Endothelial cell of umbilical vein (primary cell): Measurements from ENCODE around the gene FOXRED2. TPM values are rescaled to one million over a fixed set of nuclear protein-coding genes. Genes with fewer than 3 reads are reported as not detected.

ENCODE experiments used
- BruUV-seq: library from RNA; stranded (reverse); fragments of 400-500 nt; replicated peaks from 2 replicates; lab custom pipeline; 2021; lab: Mats Ljungman, UMichigan
- CTCF ChIA-PET: fragments of 300-600, 350-600 bp; sonication (Branson Sonifier 250); formaldehyde crosslinking; loops from one replicate; lab custom pipeline; 2021; ENCODE audit warnings: antibody characterized with exemption, inconsistent platforms; lab: Charles Lee
- POLR2A ChIA-PET: fragments of 300-600, 350-600 bp; sonication (Branson Sonifier 250); formaldehyde crosslinking; loops from one replicate; lab custom pipeline; 2021; ENCODE audit warnings: antibody characterized with exemption, inconsistent platforms; lab: Charles Lee
- DNase-seq: peaks from one replicate; pipeline ENCODE4 v3.0.0-alpha.2; 2011; ENCODE audit warnings: low read depth, low spot score
- FAIRE-seq: peaks from 2 replicates; lab custom pipeline; 2011; peaks lifted over from hg19 to GRCh38; lab: Jason Lieb, UNC
- H2AFZ ChIP-seq: 2 replicates; pipeline ENCODE4 v1.6.0; 2012; ENCODE audit warnings: low read depth, low read length, control low read depth, inconsistent platforms
- H3K27ac ChIP-seq: 2 replicates; pipeline ENCODE4 v1.5.1; 2011; ENCODE audit warnings: low read depth, mild to moderate bottlenecking, control low read depth, low read length, moderate library complexity; ENCODE audit not compliant: insufficient read depth
- H3K27me3 ChIP-seq, 2 experiments: 2 replicates each; pipeline versions ENCODE4 v1.6.0 to v1.6.1; 2011; ENCODE audit warnings: low read length in 2 of 2, mixed read lengths in 1 of 2; ENCODE audit not compliant: control insufficient read depth in 2 of 2, insufficient read depth in 2 of 2
- H3K36me3 ChIP-seq, 2 experiments: 2 replicates in 1 of 2; 3 replicates in 1 of 2; pipeline ENCODE4 v1.5.1; 2011; ENCODE audit warnings: low read length in 2 of 2, mild to moderate bottlenecking in 1 of 2, moderate library complexity in 1 of 2; ENCODE audit not compliant: control insufficient read depth in 2 of 2, insufficient read depth in 2 of 2; ENCODE audit errors: extremely low read depth in 1 of 2
- H3K4me1 ChIP-seq: 3 replicates; pipeline ENCODE4 v1.5.1; 2011; ENCODE audit warnings: mild to moderate bottlenecking, low read length; ENCODE audit not compliant: control insufficient read depth, insufficient read depth; ENCODE audit errors: extremely low read depth
- H3K4me2 ChIP-seq: 2 replicates; pipeline ENCODE4 v1.6.1; 2011; ENCODE audit warnings: low read length, control low read depth, mixed read lengths; ENCODE audit not compliant: insufficient read depth
- H3K4me3 ChIP-seq, 3 experiments: fragments of 200-600 bp in 1 of 3; sonication (generic), shearing (Covaris generic) in 1 of 3; replicated peaks in 1 of 3; 2 replicates each; pipeline ENCODE4 v1.5.1; 2011 to 2016; ENCODE audit warnings: control low read depth in 3 of 3, low read length in 3 of 3, mild to moderate bottlenecking in 2 of 3, inconsistent platforms in 1 of 3, low read depth in 1 of 3, moderate library complexity in 1 of 3; ENCODE audit not compliant: insufficient read depth in 1 of 3
- H3K79me2 ChIP-seq: 2 replicates; pipeline ENCODE4 v1.6.0; 2012; ENCODE audit warnings: low read length, inconsistent platforms; ENCODE audit not compliant: control insufficient read depth, insufficient read depth
- H3K9ac ChIP-seq: replicated peaks from 2 replicates; pipeline ENCODE3; 2011; ENCODE audit warnings: low read length, control low read depth; ENCODE audit not compliant: insufficient read depth; ENCODE audit errors: extremely low read depth
- H3K9me1 ChIP-seq: replicated peaks from 3 replicates; pipeline ENCODE4 v1.6.0; 2011; ENCODE audit warnings: mild to moderate bottlenecking, low read length; ENCODE audit not compliant: control insufficient read depth, insufficient read depth; ENCODE audit errors: extremely low read depth
- H3K9me3 ChIP-seq: replicated peaks from 2 replicates; pipeline ENCODE4 v1.5.1; 2012; ENCODE audit warnings: low read length, inconsistent platforms; ENCODE audit not compliant: control insufficient read depth, insufficient read depth
- H4K20me1 ChIP-seq: replicated peaks from 2 replicates; pipeline ENCODE3; 2011; ENCODE audit warnings: mild to moderate bottlenecking, low read length; ENCODE audit not compliant: control insufficient read depth, insufficient read depth; ENCODE audit errors: extremely low read depth
- EZH2 ChIP-seq: IDR thresholded peaks from 2 replicates; pipeline ENCODE4 v1.6.1; 2012; ENCODE audit warnings: borderline replicate concordance, low read depth, mild to moderate bottlenecking, moderate library complexity, low read length, inconsistent platforms; ENCODE audit not compliant: severe bottlenecking
- FOS ChIP-seq: IDR thresholded peaks from 2 replicates; pipeline ENCODE4 v1.6.1; 2011; ENCODE audit warnings: mild to moderate bottlenecking, low read length, moderate library complexity, borderline replicate concordance; ENCODE audit not compliant: insufficient read depth
- GATA2 ChIP-seq: IDR thresholded peaks from 2 replicates; pipeline ENCODE4 v1.7.0; 2011; ENCODE audit warnings: low read depth, mild to moderate bottlenecking, moderate library complexity, mixed read lengths, low read length; ENCODE audit not compliant: insufficient read length, insufficient read depth
- JUN ChIP-seq: IDR thresholded peaks from 2 replicates; pipeline ENCODE4 v1.6.1; 2011; ENCODE audit warnings: borderline replicate concordance, low read depth; ENCODE audit not compliant: insufficient read length, insufficient read depth
- MYC ChIP-seq: IDR thresholded peaks from one replicate; pipeline ENCODE4 v1.6.1; 2011; ENCODE audit warnings: mild to moderate bottlenecking, low read depth, low read length
- POLR2A ChIP-seq: IDR thresholded peaks from 2 replicates; pipeline ENCODE4 v1.6.1; 2012; ENCODE audit warnings: low read depth, mild to moderate bottlenecking, control low read depth, low read length
- POLR2AphosphoS5 ChIP-seq: IDR thresholded peaks from 2 replicates; pipeline ENCODE4 v1.6.1; 2012; ENCODE audit warnings: low read depth, mild to moderate bottlenecking, control low read depth, low read length, moderate library complexity; ENCODE audit not compliant: insufficient read depth
- dilution Hi-C: fragments of 300-500 bp; cut with MboI; formaldehyde crosslinking; loops from one replicate; pipeline ENCODE4 v1.15.0; 2019; ENCODE audit warnings: low sequenced_read_pairs; ENCODE audit not compliant: extremely low pct_ligation_motif_present
- intact Hi-C: fragments of 100-400 bp; cut with micrococcal nuclease; formaldehyde crosslinking; loops from one replicate; pipeline ENCODE4 v1.10.0; 2022
- polyA plus RNA-seq, 4 experiments: library from polyadenylated mRNA; depleted of rRNA in 3 of 4; stranded (reverse) in 3 of 4; unstranded in 1 of 4; fragments of >200 nt; gene quantifications; 2 replicates each; pipeline versions ENCODE4 v1.2.1 to v1.2.3, GENCODE V29; 2011 to 2012; ENCODE audit warnings: missing spikeins in 1 of 4
- total RNA-seq: library from RNA; stranded (reverse); gene quantifications from 2 replicates; pipeline ENCODE4 v1.2.3, GENCODE V29; 2021
- TF ChIP-seq, protein P1 (sequence below), 2 donors: IDR thresholded peaks; 1 replicate in 1 of 2; 2 replicates in 1 of 2; pipeline ENCODE4 v1.5.1; 2011; ENCODE audit warnings: low read length in 2 of 2, mild to moderate bottlenecking in 2 of 2, moderate library complexity in 2 of 2, control low read depth in 1 of 2, inconsistent platforms in 1 of 2, low read depth in 1 of 2; ENCODE audit not compliant: insufficient read depth in 1 of 2; ENCODE audit errors: extremely low read depth in 1 of 2
- TF ChIP-seq, protein P2 (sequence below): IDR thresholded peaks from 2 replicates; pipeline ENCODE4 v1.6.1; 2011; ENCODE audit not compliant: insufficient read depth, insufficient read length

FOXRED2 gene
- total and polyA plus RNA-seq, 2 donors (not counting 3 experiments of a cell fraction or from before 2014, with no cell fraction given) = 8.4 to 20.4 TPM

DNA sequence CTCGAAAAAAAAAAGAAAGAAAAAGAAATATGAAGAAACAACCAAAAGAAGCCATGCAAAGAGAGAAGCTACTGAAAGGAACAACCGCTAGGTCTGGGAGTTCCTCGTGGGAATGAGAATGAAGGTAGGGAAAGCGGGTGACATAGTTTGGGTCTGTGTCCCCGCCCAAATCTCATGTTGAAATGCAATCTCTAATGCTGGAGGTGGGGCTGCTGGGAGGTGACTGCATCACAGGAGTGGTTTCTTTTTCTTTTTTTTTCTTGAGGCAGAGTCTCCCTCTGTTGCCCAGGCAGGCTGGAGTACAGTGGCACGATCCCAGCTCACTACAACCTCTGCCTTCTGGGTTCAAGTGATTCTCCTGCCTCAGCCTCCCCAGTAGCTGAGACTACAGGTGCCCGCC, 15.7 kb downstream of the FOXRED2 start:
- DNase-seq = no peak
- H3K4me3 ChIP-seq = no peak overlapping the region
- peaks cover 0 to 4% of the 10 kb centered on the region in 2 experiments for H3K36me3 ChIP-seq
- no peak overlapping the region for H3K4me2 ChIP-seq
- H4K20me1 ChIP-seq = no peaks in the 10 kb centered on the region
- H3K27ac ChIP-seq = no peak overlapping the region
- H3K79me2 ChIP-seq = no peaks in the 10 kb centered on the region
- no peak overlapping the region for H3K9ac ChIP-seq
- H3K9me3 ChIP-seq = no peaks in the 10 kb centered on the region
- dilution Hi-C loops (no loop called here), intact Hi-C loops (no loop called here)
- CTCF ChIA-PET = no interaction called here
- no peak for FAIRE-seq
- BruUV-seq = no TSS peak
- POLR2A ChIA-PET = interaction anchor here (1.2 kb wide), 1 partner anchor 10 kb away, joined by 3 read pairs; the partner anchor contains the start of gene TXN2
- H3K4me1 ChIP-seq = no peaks in the 10 kb centered on the region
- H2AFZ ChIP-seq = no peak overlapping the region
- H3K27me3 ChIP-seq = no peaks in the 10 kb centered on the region
- TF ChIP-seq FOS = no peak
- no peak for TF ChIP-seq JUN
- TF ChIP-seq POLR2AphosphoS5 = no peak
- TF ChIP-seq POLR2A = no peak
- TF ChIP-seq, protein P1, sequence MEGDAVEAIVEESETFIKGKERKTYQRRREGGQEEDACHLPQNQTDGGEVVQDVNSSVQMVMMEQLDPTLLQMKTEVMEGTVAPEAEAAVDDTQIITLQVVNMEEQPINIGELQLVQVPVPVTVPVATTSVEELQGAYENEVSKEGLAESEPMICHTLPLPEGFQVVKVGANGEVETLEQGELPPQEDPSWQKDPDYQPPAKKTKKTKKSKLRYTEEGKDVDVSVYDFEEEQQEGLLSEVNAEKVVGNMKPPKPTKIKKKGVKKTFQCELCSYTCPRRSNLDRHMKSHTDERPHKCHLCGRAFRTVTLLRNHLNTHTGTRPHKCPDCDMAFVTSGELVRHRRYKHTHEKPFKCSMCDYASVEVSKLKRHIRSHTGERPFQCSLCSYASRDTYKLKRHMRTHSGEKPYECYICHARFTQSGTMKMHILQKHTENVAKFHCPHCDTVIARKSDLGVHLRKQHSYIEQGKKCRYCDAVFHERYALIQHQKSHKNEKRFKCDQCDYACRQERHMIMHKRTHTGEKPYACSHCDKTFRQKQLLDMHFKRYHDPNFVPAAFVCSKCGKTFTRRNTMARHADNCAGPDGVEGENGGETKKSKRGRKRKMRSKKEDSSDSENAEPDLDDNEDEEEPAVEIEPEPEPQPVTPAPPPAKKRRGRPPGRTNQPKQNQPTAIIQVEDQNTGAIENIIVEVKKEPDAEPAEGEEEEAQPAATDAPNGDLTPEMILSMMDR (IDR thresholded peaks at IDR 0.05; ENCODE audit: extremely low read depth in 1 of 2, insufficient read depth in 1 of 2, low read depth in 1 of 2, low read length in 2 of 2) = no peak
- no peak for TF ChIP-seq GATA2
- TF ChIP-seq, protein P2, sequence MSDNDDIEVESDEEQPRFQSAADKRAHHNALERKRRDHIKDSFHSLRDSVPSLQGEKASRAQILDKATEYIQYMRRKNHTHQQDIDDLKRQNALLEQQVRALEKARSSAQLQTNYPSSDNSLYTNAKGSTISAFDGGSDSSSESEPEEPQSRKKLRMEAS = no peak
- no peak for TF ChIP-seq EZH2
- TF ChIP-seq MYC = no peak
- no peaks in the 10 kb centered on the region for H3K9me1 ChIP-seq
